ENCODE results near the gene ZC2HC1C. TPM values are rescaled to one million over a fixed set of nuclear protein-coding genes. Genes with fewer than 3 reads are reported as not detected.
A peak's percentile ranks its signal among the peaks of the same experiment; 100 is the strongest.

Gene ZC2HC1C
- total RNA-seq: 1 to 10 TPM; 3.2 to 4.6 TPM

- Histone ChIP-seq H3K36me3 (no peaks in the 10 kb centered on the region), H3K9ac (ENCODE audit: low read depth in 2 of 2, low read length in 2 of 2) (peak within 1 kb of the TSS; percentile 64 to 73), H3K27me3 (no peaks in the 10 kb centered on the region), H3K9me3 (no peaks in the 10 kb centered on the region), H3K4me1 (peaks cover 3% of the 10 kb centered on the region), H3K4me3 (peak within 1 kb of the TSS; percentile 58), H3K27ac (peak within 1 kb of the TSS; percentile 95)
- TF ChIP-seq CTCF (IDR thresholded peaks at IDR 0.05): no peak
- intact Hi-C loops (cut with DNase I): no loop called here
- peak; percentile 98 for DNase-seq
These were observed at the start of gene ZC2HC1C for GRCh38 chr14:75069121-75069810. Gene ZC2HC1C (plus strand): TSS chr14:75069641. CDS start chr14:75070574, 933 bp downstream.

GRCh38 chr14:75022655-75023054, 46.8 kb upstream of the ZC2HC1C start:
- no peak overlapping the region for H3K4me3 ChIP-seq
- DNase-seq: no peak
- H3K27ac ChIP-seq: no peak overlapping the region
- intact Hi-C loops (cut with DNase I): no loop called here
- H3K27me3 ChIP-seq: no peaks in the 10 kb centered on the region
- no peaks in the 10 kb centered on the region for H3K4me1 ChIP-seq
- no peak for TF ChIP-seq CTCF (IDR thresholded peaks at IDR 0.05)
- no peaks in the 10 kb centered on the region for H3K36me3 ChIP-seq
- H3K9me3 ChIP-seq: no peaks in the 10 kb centered on the region
- no peak overlapping the region for H3K9ac ChIP-seq (ENCODE audit: low read depth in 2 of 2, low read length in 2 of 2)

- H3K4me3 ChIP-seq: no peak overlapping the region
- no peaks in the 10 kb centered on the region for H3K27me3 ChIP-seq
- H3K27ac ChIP-seq: no peak overlapping the region
- intact Hi-C loops (cut with DNase I): no loop called here
- no peaks in the 10 kb centered on the region for H3K9me3 ChIP-seq
- no peaks in the 10 kb centered on the region for H3K36me3 ChIP-seq
- TF ChIP-seq CTCF (IDR thresholded peaks at IDR 0.05): no peak
- DNase-seq: no peak
- H3K9ac ChIP-seq (ENCODE audit: low read depth in 2 of 2, low read length in 2 of 2): no peak overlapping the region
- no peaks in the 10 kb centered on the region for H3K4me1 ChIP-seq
These were observed 46.3 kb upstream of the ZC2HC1C start for GRCh38 chr14:75023108-75023507.

GRCh38 chr14:75025082-75025481, 44.4 kb upstream of the ZC2HC1C start:
- Histone ChIP-seq H3K27me3 (no peaks in the 10 kb centered on the region), H3K4me1 (no peaks in the 10 kb centered on the region), H3K36me3 (no peaks in the 10 kb centered on the region), H3K9ac (ENCODE audit: low read depth in 2 of 2, low read length in 2 of 2) (no peak overlapping the region), H3K27ac (peak overlapping the region; percentile 61), H3K4me3 (no peak overlapping the region), H3K9me3 (no peaks in the 10 kb centered on the region)
- DNase-seq: peak; percentile 36
- TF ChIP-seq CTCF (IDR thresholded peaks at IDR 0.05): no peak
- intact Hi-C loops (cut with DNase I): no loop called here

GRCh38 chr14:75025876-75026275, 43.6 kb upstream of the ZC2HC1C start:
- Histone ChIP-seq H3K4me3 (no peak overlapping the region), H3K4me1 (no peaks in the 10 kb centered on the region), H3K36me3 (no peaks in the 10 kb centered on the region), H3K27me3 (no peaks in the 10 kb centered on the region), H3K27ac (no peak overlapping the region), H3K9me3 (no peaks in the 10 kb centered on the region), H3K9ac (ENCODE audit: low read depth in 2 of 2, low read length in 2 of 2) (no peak overlapping the region)
- intact Hi-C loops (cut with DNase I): no loop called here
- no peak for TF ChIP-seq CTCF (IDR thresholded peaks at IDR 0.05)
- no peak for DNase-seq

Measured in colonic mucosa (tissue), 4 donors.